Measurements from ENCODE around the gene DHX57. TPM values are rescaled to one million over a fixed set of nuclear protein-coding genes. Genes with fewer than 3 reads are reported as not detected.
"Not testable (repeated sequence)": the region's sequence is repeated elsewhere in the genome, so short reads cannot be mapped to it uniquely, and the experiment has no call there.

The DHX57 gene
- total RNA-seq, 1 donor from 2014 or later: 4.3 TPM

GRCh38 chr2:38828460-38828859, 47.3 kb downstream of the DHX57 start:
- DNase-seq (ENCODE audit: low spot score in 2 of 2): no peak
- no peak overlapping the region for H3K27ac ChIP-seq
- no peak for TF ChIP-seq CTCF (IDR thresholded peaks at IDR 0.05)
- no peak overlapping the region for H3K4me3 ChIP-seq
- no peaks in the 10 kb centered on the region for H3K4me1 ChIP-seq
- H3K36me3 ChIP-seq: peaks cover 20 to 40% of the 10 kb centered on the region in 2 donors
- H3K9me3 ChIP-seq: no peaks in the 10 kb centered on the region
- intact Hi-C loops (cut with DNase I): no loop called here
- no peaks in the 10 kb centered on the region for H3K27me3 ChIP-seq

GRCh38 chr2:38827539-38828145, 48.1 kb downstream of the DHX57 start:
- DNase-seq (ENCODE audit: low spot score in 2 of 2); H3K27me3 ChIP-seq; intact Hi-C loops (cut with DNase I); H3K9me3 ChIP-seq; H3K4me3 ChIP-seq; H3K27ac ChIP-seq; H3K4me1 ChIP-seq: not testable (repeated sequence)
- peaks cover 13 to 46% of the 10 kb centered on the region in 2 donors for H3K36me3 ChIP-seq

- no peak for TF ChIP-seq CTCF (IDR thresholded peaks at IDR 0.05)
- Histone ChIP-seq H3K36me3 (peaks cover 13 to 45% of the 10 kb centered on the region in 2 donors), H3K9me3 (no peaks in the 10 kb centered on the region), H3K4me3 (no peak overlapping the region), H3K27ac (no peak overlapping the region), H3K27me3 (no peaks in the 10 kb centered on the region), H3K4me1 (no peaks in the 10 kb centered on the region)
- intact Hi-C loops (cut with DNase I): no loop called here
- no peak for DNase-seq (ENCODE audit: low spot score in 2 of 2)
These were observed 49.8 kb downstream of the DHX57 start for GRCh38 chr2:38825956-38826355.

- no peak for DNase-seq (ENCODE audit: low spot score in 2 of 2)
- H3K27me3 ChIP-seq: no peaks in the 10 kb centered on the region
- H3K27ac ChIP-seq: no peak overlapping the region
- no peaks in the 10 kb centered on the region for H3K9me3 ChIP-seq
- intact Hi-C loops (cut with DNase I): no loop called here
- no peak for TF ChIP-seq CTCF (IDR thresholded peaks at IDR 0.05)
- peaks cover 13 to 38% of the 10 kb centered on the region in 2 donors for H3K36me3 ChIP-seq
- no peak overlapping the region for H3K4me3 ChIP-seq
- H3K4me1 ChIP-seq: no peaks in the 10 kb centered on the region
These were observed 50.8 kb downstream of the DHX57 start for GRCh38 chr2:38824906-38825305.

DNA sequence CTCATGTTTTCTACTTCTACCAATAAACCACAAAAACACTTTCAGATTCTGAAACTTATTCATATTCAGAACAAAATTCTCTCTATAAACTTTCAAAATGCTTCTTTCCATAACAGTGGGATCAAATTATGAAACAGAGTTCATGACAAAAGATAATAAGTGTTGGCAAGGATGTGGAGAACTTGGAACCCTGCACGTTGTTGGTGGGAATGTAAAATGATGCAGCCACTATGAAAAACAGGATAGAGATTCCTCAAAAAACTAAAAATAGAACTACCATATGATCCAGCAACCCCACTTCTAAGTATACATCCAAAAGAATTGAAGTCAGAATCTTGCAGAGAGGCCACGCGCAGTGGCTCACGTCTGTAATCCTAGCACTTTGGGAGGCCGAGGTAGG, 52.3 kb downstream of the DHX57 start:
- Histone ChIP-seq H3K4me3 (no peak overlapping the region), H3K9me3 (no peaks in the 10 kb centered on the region), H3K27ac (no peak overlapping the region), H3K4me1 (no peaks in the 10 kb centered on the region), H3K27me3 (no peaks in the 10 kb centered on the region), H3K36me3 (peaks cover 18 to 44% of the 10 kb centered on the region in 2 donors)
- intact Hi-C loops (cut with DNase I): no loop called here
- TF ChIP-seq CTCF (IDR thresholded peaks at IDR 0.05): no peak
- no peak for DNase-seq (ENCODE audit: low spot score in 2 of 2)

GRCh38 chr2:38818565-38818964, 57.2 kb downstream of the DHX57 start:
- no peak for DNase-seq (ENCODE audit: low spot score in 2 of 2)
- peaks cover 32 to 61% of the 10 kb centered on the region in 2 donors for H3K36me3 ChIP-seq
- intact Hi-C loops (cut with DNase I): no loop called here
- H3K27ac ChIP-seq: no peak overlapping the region
- H3K27me3 ChIP-seq: no peaks in the 10 kb centered on the region
- no peaks in the 10 kb centered on the region for H3K9me3 ChIP-seq
- H3K4me3 ChIP-seq: no peak overlapping the region
- no peaks in the 10 kb centered on the region for H3K4me1 ChIP-seq
- no peak for TF ChIP-seq CTCF (IDR thresholded peaks at IDR 0.05)
